MCF 10A (cell line): Measurements from ENCODE around the gene NAT14. TPM values are rescaled to one million over a fixed set of nuclear protein-coding genes. Genes with fewer than 3 reads are reported as not detected.
A peak's percentile ranks its signal among the peaks of the same experiment; 100 is the strongest.

Source experiments
- BruUV-seq: library from RNA; stranded (reverse); fragments of 400-500 nt; replicated peaks from 2 replicates; lab custom pipeline; 2021; lab: Mats Ljungman, UMichigan
- CTCF ChIA-PET: fragments of 300-600 bp; sonication (Branson Sonifier 250); formaldehyde crosslinking; extraction: SDS; loops from one replicate; lab custom pipeline; 2021; ENCODE audit warnings: antibody characterized with exemption, inconsistent platforms; lab: Yijun Ruan, JAX
- POLR2A ChIA-PET: fragments of 300-600, 350-650 bp; sonication (Branson Sonifier 250); formaldehyde crosslinking; extraction: SDS; loops from one replicate; lab custom pipeline; 2020; ENCODE audit warnings: antibody characterized with exemption, inconsistent platforms; lab: Yijun Ruan, JAX
- DNase-seq: peaks from one replicate; pipeline ENCODE4 v3.0.0-alpha.2; 2018; ENCODE audit not compliant: unreplicated experiment
- H3K27ac Mint-ChIP-seq: one replicate; pipeline ENCODE4 v1.8.0; 2022; ENCODE audit warnings: mild to moderate bottlenecking, low read depth, mixed read lengths; ENCODE audit not compliant: unreplicated experiment
- H3K27me3 Mint-ChIP-seq: one replicate; pipeline ENCODE4 v1.8.0; 2022; ENCODE audit warnings: mixed read lengths; ENCODE audit not compliant: insufficient read depth, unreplicated experiment
- H3K36me3 Mint-ChIP-seq: one replicate; pipeline ENCODE4 v1.8.0; 2022; ENCODE audit warnings: mild to moderate bottlenecking, moderate library complexity, mixed read lengths; ENCODE audit not compliant: insufficient read depth, unreplicated experiment
- H3K4me1 Mint-ChIP-seq: one replicate; pipeline ENCODE4 v1.8.0; 2022; ENCODE audit warnings: mixed read lengths; ENCODE audit not compliant: insufficient read depth, unreplicated experiment
- H3K4me3 Mint-ChIP-seq: one replicate; pipeline ENCODE4 v1.8.0; 2022; ENCODE audit warnings: mild to moderate bottlenecking, moderate library complexity, mixed read lengths; ENCODE audit not compliant: unreplicated experiment
- H3K9me3 Mint-ChIP-seq: one replicate; pipeline ENCODE4 v1.8.0; 2022; ENCODE audit warnings: mixed read lengths; ENCODE audit not compliant: unreplicated experiment
- intact Hi-C: fragments of 100-400 bp; cut with micrococcal nuclease; formaldehyde crosslinking; loops from 2 replicates; pipeline ENCODE4 v1.14.1; 2022
- total RNA-seq: library from RNA; stranded (reverse); gene quantifications from 2 replicates; pipeline ENCODE4 v1.2.3, GENCODE V29; 2022
- TF ChIP-seq, protein P1 (sequence below): fragments of 200-600 bp; IDR thresholded peaks from one replicate; pipeline ENCODE4 v1.8.0; 2022; ENCODE audit warnings: antibody characterized with exemption, mild to moderate bottlenecking; ENCODE audit not compliant: unreplicated experiment

The NAT14 gene
- total RNA-seq, 1 experiment from 2014 or later: 22.8 TPM

DNA sequence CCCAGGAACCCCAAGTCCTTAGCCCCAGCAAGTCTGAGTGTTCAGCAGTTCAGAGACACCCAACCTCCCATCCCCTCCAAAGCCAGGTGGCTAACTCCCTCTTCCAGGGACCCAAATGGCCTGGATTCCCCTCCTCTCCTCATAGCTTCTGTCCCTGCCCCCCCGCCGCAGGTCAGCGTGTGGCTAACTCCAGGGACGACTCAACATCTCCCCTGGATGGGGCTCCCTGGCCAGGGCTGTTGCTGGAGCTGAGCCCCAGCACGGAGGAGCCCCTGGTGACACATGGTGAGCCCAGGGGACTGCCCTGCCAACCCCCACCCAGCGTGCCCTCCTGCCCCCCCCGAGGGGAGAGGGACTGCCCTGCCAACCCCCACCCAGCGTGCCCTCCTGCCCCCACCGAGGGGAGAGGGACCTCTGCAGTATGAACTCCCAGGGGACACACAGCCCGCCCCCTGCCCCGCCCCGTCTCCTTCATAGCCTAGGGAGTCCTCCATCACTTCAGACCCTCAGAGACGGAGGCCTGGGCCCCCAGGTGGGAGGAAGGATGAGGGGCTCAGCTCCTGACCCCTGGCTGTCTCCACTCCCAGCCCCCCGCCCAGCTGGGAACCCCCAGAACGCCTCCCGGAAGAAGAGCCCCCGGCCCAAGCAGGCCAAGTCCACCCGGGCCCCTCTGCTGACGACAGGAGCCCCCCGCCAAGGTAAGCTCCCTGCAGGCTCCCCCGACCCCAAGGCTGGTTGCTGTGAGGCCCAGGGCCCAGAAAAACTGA lies 4.9 kb downstream of the NAT14 start:
- no peaks in the 10 kb centered on the region for H3K27me3 Mint-ChIP-seq
- no peak overlapping the region for H3K27ac Mint-ChIP-seq
- ChIA-PET CTCF (interaction anchor here (0.7 to 1.0 kb wide), 4 partner anchors 12 to 172 kb away, joined by 3 to 4 read pairs (median 4); no protein-coding TSS in a partner anchor), POLR2A (no interaction called here)
- peaks cover 30% of the 10 kb centered on the region for H3K4me1 Mint-ChIP-seq
- H3K9me3 Mint-ChIP-seq: no peaks in the 10 kb centered on the region
- no TSS peak for BruUV-seq
- no peak overlapping the region for H3K4me3 Mint-ChIP-seq
- peaks cover 5% of the 10 kb centered on the region for H3K36me3 Mint-ChIP-seq
- intact Hi-C loops: no loop called here
- TF ChIP-seq, protein P1, sequence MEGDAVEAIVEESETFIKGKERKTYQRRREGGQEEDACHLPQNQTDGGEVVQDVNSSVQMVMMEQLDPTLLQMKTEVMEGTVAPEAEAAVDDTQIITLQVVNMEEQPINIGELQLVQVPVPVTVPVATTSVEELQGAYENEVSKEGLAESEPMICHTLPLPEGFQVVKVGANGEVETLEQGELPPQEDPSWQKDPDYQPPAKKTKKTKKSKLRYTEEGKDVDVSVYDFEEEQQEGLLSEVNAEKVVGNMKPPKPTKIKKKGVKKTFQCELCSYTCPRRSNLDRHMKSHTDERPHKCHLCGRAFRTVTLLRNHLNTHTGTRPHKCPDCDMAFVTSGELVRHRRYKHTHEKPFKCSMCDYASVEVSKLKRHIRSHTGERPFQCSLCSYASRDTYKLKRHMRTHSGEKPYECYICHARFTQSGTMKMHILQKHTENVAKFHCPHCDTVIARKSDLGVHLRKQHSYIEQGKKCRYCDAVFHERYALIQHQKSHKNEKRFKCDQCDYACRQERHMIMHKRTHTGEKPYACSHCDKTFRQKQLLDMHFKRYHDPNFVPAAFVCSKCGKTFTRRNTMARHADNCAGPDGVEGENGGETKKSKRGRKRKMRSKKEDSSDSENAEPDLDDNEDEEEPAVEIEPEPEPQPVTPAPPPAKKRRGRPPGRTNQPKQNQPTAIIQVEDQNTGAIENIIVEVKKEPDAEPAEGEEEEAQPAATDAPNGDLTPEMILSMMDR: no peak
- no peak for DNase-seq

DNA sequence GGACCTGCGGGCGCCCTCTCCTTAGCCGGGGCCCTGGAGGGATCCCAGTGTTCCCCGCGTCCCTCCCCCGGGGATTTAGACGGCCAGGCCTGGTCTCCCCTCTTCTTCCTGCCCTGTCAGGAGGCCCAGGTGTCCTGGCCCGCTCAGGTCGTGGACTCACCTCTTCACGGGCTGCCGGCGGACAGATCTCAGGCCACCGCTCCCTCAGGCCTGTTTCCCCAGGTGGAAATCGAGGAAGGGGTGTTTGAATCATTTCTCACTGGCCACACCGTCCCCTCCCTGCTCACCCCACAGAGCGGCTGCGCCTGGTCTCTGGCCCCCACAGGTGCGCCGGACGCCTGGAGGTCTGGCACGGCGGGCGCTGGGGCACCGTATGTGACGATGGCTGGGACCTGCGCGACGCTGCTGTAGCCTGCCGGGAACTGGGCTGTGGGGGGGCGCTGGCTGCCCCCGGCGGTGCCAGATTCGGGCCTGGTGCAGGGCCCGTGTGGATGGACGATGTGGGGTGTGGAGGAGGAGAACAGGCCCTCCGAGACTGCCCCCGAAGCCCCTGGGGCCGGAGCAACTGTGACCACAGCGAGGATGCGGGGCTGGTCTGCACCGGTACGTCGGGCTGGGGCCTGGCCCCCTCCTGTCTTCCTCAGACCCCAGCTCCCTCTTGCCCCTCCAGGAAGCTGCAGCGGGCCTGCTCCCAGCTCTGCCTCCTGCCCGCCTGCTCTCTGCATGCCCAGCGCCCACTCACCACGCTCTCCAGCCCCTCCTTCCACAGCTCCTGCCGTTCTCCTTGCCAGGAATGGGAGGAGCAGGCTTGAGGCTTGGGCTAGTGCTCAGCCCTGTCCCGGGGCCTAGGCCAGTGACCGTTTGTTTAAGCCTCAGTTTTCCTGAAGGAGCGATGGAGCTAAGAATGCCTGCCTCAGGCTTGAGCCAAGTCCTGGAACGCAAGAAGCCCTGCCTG lies 5.8 kb downstream of the NAT14 start:
- H3K27ac Mint-ChIP-seq: no peak overlapping the region
- no TSS peak for BruUV-seq
- H3K9me3 Mint-ChIP-seq: no peaks in the 10 kb centered on the region
- POLR2A ChIA-PET: interaction anchor here (0.7 kb wide), 1 partner anchor 170 kb away, joined by 4 read pairs; no protein-coding TSS in a partner anchor
- intact Hi-C loops: no loop called here
- H3K4me1 Mint-ChIP-seq: peaks cover 30% of the 10 kb centered on the region
- peaks cover 5% of the 10 kb centered on the region for H3K36me3 Mint-ChIP-seq
- TF ChIP-seq, protein P1: no peak
- DNase-seq: no peak
- H3K27me3 Mint-ChIP-seq: no peaks in the 10 kb centered on the region
- CTCF ChIA-PET: interaction anchor here (0.6 to 6.2 kb wide), 6 partner anchors 14 to 358 kb away, joined by 4 to 51 read pairs (median 4); no protein-coding TSS in a partner anchor
- H3K4me3 Mint-ChIP-seq: no peak overlapping the region

DNA sequence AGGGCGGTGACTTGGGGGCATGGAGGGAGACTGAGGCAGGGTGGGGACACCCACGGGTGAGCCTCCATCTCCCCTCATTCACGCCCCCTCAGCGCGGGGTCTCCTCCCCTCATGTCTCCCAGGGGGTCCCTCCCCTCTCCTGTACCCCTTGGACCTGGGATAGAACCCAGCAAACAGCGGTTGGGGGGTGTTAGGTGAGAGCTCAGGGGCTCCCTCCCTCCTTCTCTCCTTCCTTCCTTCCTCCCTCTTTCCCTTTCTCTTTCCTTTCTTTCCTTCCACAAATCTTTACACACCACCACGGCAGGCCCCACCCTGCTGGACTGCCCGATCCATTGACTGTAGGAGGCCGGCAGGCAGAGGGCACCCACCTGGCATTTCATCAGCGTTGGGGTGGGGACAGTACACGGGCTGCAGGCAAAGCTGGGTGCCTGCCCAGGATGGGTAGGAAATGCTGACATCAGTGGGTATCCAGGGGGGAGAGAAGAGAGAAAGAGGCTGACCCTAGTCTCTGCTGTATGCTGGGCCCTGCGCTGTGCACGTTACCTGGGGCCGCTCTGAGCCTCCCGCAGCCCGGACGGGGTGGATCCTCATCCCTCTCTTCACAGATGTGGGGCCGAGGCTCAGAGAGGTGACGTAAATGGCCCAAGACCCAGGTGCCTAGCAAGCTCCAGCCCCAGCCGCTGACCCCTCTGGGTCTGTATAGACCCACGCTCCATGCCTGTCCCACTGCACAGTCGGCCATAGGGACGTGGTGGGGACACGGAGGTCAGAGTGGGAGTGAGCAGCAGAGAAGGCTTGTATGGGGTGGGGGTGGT lies 6.8 kb downstream of the NAT14 start:
- Mint-ChIP-seq H3K4me3 (no peak overlapping the region), H3K27me3 (no peaks in the 10 kb centered on the region), H3K9me3 (no peaks in the 10 kb centered on the region), H3K27ac (peak overlapping the region; percentile 52), H3K36me3 (peaks cover 5% of the 10 kb centered on the region), H3K4me1 (peaks cover 24% of the 10 kb centered on the region)
- intact Hi-C loops: no loop called here
- TF ChIP-seq, protein P1: no peak
- POLR2A ChIA-PET: interaction anchor here (0.9 to 1.0 kb wide), 2 partner anchors 12 to 16 kb away, joined by 3 to 4 read pairs; partner anchors contain the start of gene ZNF628
- DNase-seq: peak; percentile 72
- BruUV-seq: no TSS peak
- CTCF ChIA-PET: interaction anchor here (0.5 to 6.2 kb wide), 7 partner anchors 13 to 1615 kb away, joined by 3 to 51 read pairs (median 4); no protein-coding TSS in a partner anchor
